Right lobe of liver (tissue), 6 donors: ENCODE data around the gene FURIN. TPM values are rescaled to one million over a fixed set of nuclear protein-coding genes. Genes with fewer than 3 reads are reported as not detected.
A peak's percentile ranks its signal among the peaks of the same experiment; 100 is the strongest.

Source experiments
- ATAC-seq, 4 donors: fragments of 200-7000 bp; cut with Tn5 transposase; one replicate each; pipeline ENCODE4 v1.9.1; 2020; ENCODE audit warnings: mild to moderate bottlenecking in 4 of 4, moderate library complexity in 4 of 4
- DNase-seq, 3 donors: peaks; one replicate each; pipeline ENCODE4 v3.0.0-alpha.2; 2020
- H3K27ac ChIP-seq, 3 donors: fragments of 200-600 bp; one replicate each; pipeline ENCODE4 v1.8.0; 2022
- H3K27me3 ChIP-seq, 2 donors: fragments of 200-600 bp; one replicate each; pipeline ENCODE4 v1.8.0; 2022
- H3K36me3 ChIP-seq, 4 donors: fragments of 200-600 bp; sonication (generic) in 1 of 4; one replicate each; pipeline versions ENCODE4 v1.5.1 to v1.8.0; 2017 to 2022; ENCODE audit warnings: control low read depth in 1 of 4
- H3K4me1 ChIP-seq, 4 donors: fragments of 200-600 bp; sonication (generic) in 1 of 4; one replicate each; pipeline versions ENCODE4 v1.5.1 to v1.8.0; 2017 to 2022; ENCODE audit warnings: control low read depth in 1 of 4
- H3K4me3 ChIP-seq, 3 donors: fragments of 200-600 bp; one replicate each; pipeline ENCODE4 v1.8.0; 2022
- H3K9me3 ChIP-seq, 4 donors: fragments of 200-600 bp; sonication (generic) in 1 of 4; one replicate each; pipeline versions ENCODE4 v1.5.1 to v1.8.0; 2017 to 2022; ENCODE audit warnings: control low read depth in 1 of 4
- CTCF ChIP-seq, 4 donors: fragments of 200-600 bp in 3 of 4; fragments of 450-650 bp in 1 of 4; IDR thresholded peaks; one replicate each; pipeline versions ENCODE4 v1.5.1 to v1.8.0; 2016 to 2022; ENCODE audit warnings: antibody characterized with exemption in 4 of 4, mild to moderate bottlenecking in 2 of 4
- POLR2A ChIP-seq: fragments of 450-650 bp; IDR thresholded peaks from one replicate; pipeline ENCODE4 v1.6.1; 2017; ENCODE audit warnings: antibody characterized with exemption, mild to moderate bottlenecking
- WGBS: methylation state at CpG from one replicate; pipeline ENCODE4 v1.1.6; 2018; ENCODE audit warnings: low coverage, low lambda C conversion rate; ENCODE audit not compliant: insufficient coverage; ENCODE audit errors: missing lambda C conversion rate; 5-methylcytosine and 5-hydroxymethylcytosine counted together
- intact Hi-C, 2 donors: fragments of 100-400 bp; cut with DNase I; formaldehyde crosslinking; loops; one replicate each; pipeline versions ENCODE4 v1.11.2 to v1.14.1; 2022
- long read RNA-seq: library from polyadenylated mRNA; unstranded; transcript quantifications from one replicate; pipeline ENCODE4 v2.0.0, GENCODE V29; 2019
- total RNA-seq, 6 experiments: library from RNA; depleted of rRNA in 2 of 6; stranded (reverse); fragments of >200 nt in 2 of 6; fragmentation: NEBNext Ultra II Directional in 3 of 6; extraction: Animal tissue kit (Norgen Biotek cat#: 25700) in 3 of 6; gene quantifications; one replicate each; pipeline versions ENCODE4 v1.1.0 to v1.2.4, GENCODE V29; 2016 to 2023
- donor health status: DM: no; HTN: yes; CAD: no.
- donor health status: DM: no; HTN: no; CAD: no.
- donor health status: DM: no; HTN: no; CAD: no.
- donor health status: DM: no; HTN: yes; CAD: no.
- donor health status: DM: no; HTN: yes; CAD: no.

Gene FURIN
- 100 to 1,000 TPM; 122 to 232 (median 189) TPM for total RNA-seq
- long read RNA-seq, partial matches to known transcripts, result 13 of 13 reads
- long read RNA-seq, other reads (novel, unspliced or antisense), result 0 of 13 reads

- no peak within 1 kb of the TSS for H3K4me3 ChIP-seq
- intact Hi-C loops, result no loop called here
- ATAC-seq (no peak), DNase-seq (no peak)
- H3K9me3 ChIP-seq, result no peaks in the 10 kb centered on the region
- TF ChIP-seq POLR2A (no peak), CTCF (IDR thresholded peaks at IDR 0.05) (no peak)
- peaks cover 0 to 45% (median 16%) of the 10 kb centered on the region in 4 donors for H3K4me1 ChIP-seq
- peak within 1 kb of the TSS; percentile 45 to 97 (median 93) for H3K27ac ChIP-seq
- H3K36me3 ChIP-seq, result no peaks in the 10 kb centered on the region
- WGBS, result 100% methylated on average over 4 of the region's 6 CpGs
- H3K27me3 ChIP-seq, result no peaks in the 10 kb centered on the region
Measured at GRCh38 chr15:90868261-90868689, at the start of gene FURIN. Gene FURIN (plus strand): TSS chr15:90868588. CDS start chr15:90875741, 7,153 bp downstream.

- intact Hi-C loops, result no loop called here
- Histone ChIP-seq H3K4me1 (peaks cover 0 to 8% (median 0%) of the 10 kb centered on the region in 4 donors), H3K4me3 (no peak overlapping the region), H3K36me3 (no peaks in the 10 kb centered on the region), H3K27me3 (no peaks in the 10 kb centered on the region), H3K9me3 (no peaks in the 10 kb centered on the region), H3K27ac (no peak overlapping the region)
- no CpG with 5 or more reads among the region's 6 CpGs for WGBS
- TF ChIP-seq CTCF (IDR thresholded peaks at IDR 0.05) (no peak), POLR2A (no peak)
- DNase-seq (peak; percentile 40 to 72 (median 64)), ATAC-seq (peak; percentile 51 to 79 (median 72))
Measured at GRCh38 chr15:90819390-90819789, 49.0 kb upstream of the FURIN start.

DNA sequence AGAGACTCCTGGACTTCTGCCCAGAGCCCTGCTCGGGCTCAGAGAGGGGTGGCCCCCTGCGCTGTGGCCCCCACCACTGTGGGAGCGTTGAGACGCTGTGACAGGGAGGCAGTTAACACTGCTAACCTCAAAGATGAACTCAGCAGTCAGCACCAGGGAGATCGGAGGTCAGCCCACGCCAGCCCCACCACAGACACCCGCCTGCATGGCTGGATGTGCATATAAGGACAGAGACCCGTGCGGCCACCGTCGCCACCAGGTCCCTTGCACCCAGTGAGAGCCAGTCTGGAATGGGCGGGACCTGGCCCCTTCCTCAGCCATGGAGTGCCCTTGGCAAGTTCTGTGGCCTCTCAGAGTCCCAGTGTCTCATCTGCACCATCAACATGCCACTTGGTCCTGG, 48.5 kb upstream of the FURIN start:
- intact Hi-C loops, result no loop called here
- no peaks in the 10 kb centered on the region for H3K27me3 ChIP-seq
- H3K9me3 ChIP-seq, result no peaks in the 10 kb centered on the region
- no peak overlapping the region for H3K27ac ChIP-seq
- no peak overlapping the region for H3K4me3 ChIP-seq
- peak in 1 of 4 donors; percentile 20 for ATAC-seq
- TF ChIP-seq POLR2A (no peak), CTCF (IDR thresholded peaks at IDR 0.05) (no peak)
- peaks cover 0 to 9% (median 0%) of the 10 kb centered on the region in 4 donors for H3K4me1 ChIP-seq
- DNase-seq, result peak in 1 of 3 donors; percentile 44
- no peaks in the 10 kb centered on the region for H3K36me3 ChIP-seq
- no CpG with 5 or more reads among the region's 12 CpGs for WGBS

DNA sequence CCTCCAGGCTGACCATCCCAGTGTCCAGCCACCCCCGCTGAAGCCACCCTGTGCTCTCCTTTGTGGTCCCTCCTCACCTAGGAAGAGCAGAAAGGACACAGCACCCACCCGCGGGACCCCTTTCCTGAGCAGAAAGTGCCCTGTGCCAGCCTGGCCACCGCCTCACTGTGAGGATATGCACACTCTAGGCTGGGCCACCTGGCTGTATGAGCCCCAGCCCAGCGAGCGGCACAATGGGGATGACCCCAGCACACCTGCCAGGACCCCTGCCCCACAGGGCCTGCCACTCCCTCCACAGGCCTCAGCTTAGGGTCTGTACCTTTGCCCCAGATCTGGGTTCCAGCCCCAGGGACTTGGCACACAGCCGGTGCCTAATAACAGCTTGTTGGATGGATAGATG, 47.9 kb upstream of the FURIN start:
- DNase-seq (peak in 1 of 3 donors; percentile 42), ATAC-seq (no peak)
- no peak overlapping the region for H3K27ac ChIP-seq
- H3K36me3 ChIP-seq, result no peaks in the 10 kb centered on the region
- no peaks in the 10 kb centered on the region for H3K9me3 ChIP-seq
- WGBS, result 92% methylated on average over 2 of the region's 7 CpGs
- TF ChIP-seq POLR2A (no peak), CTCF (IDR thresholded peaks at IDR 0.05) (no peak)
- intact Hi-C loops, result no loop called here
- no peak overlapping the region for H3K4me3 ChIP-seq
- H3K4me1 ChIP-seq, result peaks cover 0 to 9% (median 0%) of the 10 kb centered on the region in 4 donors
- H3K27me3 ChIP-seq, result no peaks in the 10 kb centered on the region
